A549 (cell line): ENCODE data around the gene KLHL29. TPM values are rescaled to one million over a fixed set of nuclear protein-coding genes. Genes with fewer than 3 reads are reported as not detected.

ENCODE experiments used
- ATAC-seq, 2 experiments: fragments of 200-7000 bp in 1 of 2; fragments of >200 bp in 1 of 2; cut with Nextera tagmentation in 1 of 2; cut with Tn5 transposase in 1 of 2; 3 replicates each; pipeline versions ENCODE4 v1.8.0 to v1.9.1; 2018 to 2020; ENCODE audit warnings: mild to moderate bottlenecking in 1 of 2, moderate library complexity in 1 of 2
- CTCF ChIA-PET: fragments of 300-600 bp; sonication (Branson Sonifier 250); formaldehyde crosslinking; extraction: SDS; loops from one replicate; lab custom pipeline; 2021; ENCODE audit warnings: antibody characterized with exemption, inconsistent platforms; lab: Yijun Ruan, JAX
- POLR2A ChIA-PET: fragments of 350-600 bp; formaldehyde crosslinking; extraction: SDS; loops from one replicate; lab custom pipeline; 2021; ENCODE audit warnings: antibody characterized with exemption, inconsistent platforms; lab: Yijun Ruan, JAX
- DNase-seq, 2 experiments: peaks; one replicate each; pipeline versions ENCODE4 v3.0.0 to v3.0.0-alpha.2; 2011 to 2016; ENCODE audit warnings: low read depth in 1 of 2, low spot score in 1 of 2
- FAIRE-seq: peaks from 2 replicates; lab custom pipeline; 2011; peaks lifted over from hg19 to GRCh38; lab: Jason Lieb, UNC
- H3K27ac ChIP-seq, 2 experiments: fragments of >200 bp; sonication (Bioruptor Twin); formaldehyde crosslinking; 3 replicates each; pipeline ENCODE4 v1.5.1; 2016 to 2017
- H3K4me1 ChIP-seq: fragments of >200 bp; sonication (Bioruptor Twin); formaldehyde crosslinking; 3 replicates; pipeline ENCODE4 v1.6.1; 2016
- H3K4me2 ChIP-seq: fragments of >200 bp; sonication (Bioruptor Twin); formaldehyde crosslinking; 3 replicates; pipeline ENCODE4 v1.6.1; 2016
- H3K4me3 ChIP-seq: fragments of >200 bp; sonication (Bioruptor Twin); formaldehyde crosslinking; 3 replicates; pipeline ENCODE4 v1.5.1; 2016
- H3K9me3 ChIP-seq: fragments of >200 bp; sonication (Bioruptor Twin); formaldehyde crosslinking; 3 replicates; pipeline ENCODE4 v1.6.1; 2016
- BHLHE40 ChIP-seq: IDR thresholded peaks from 2 replicates; pipeline ENCODE4 v1.6.1; 2012; ENCODE audit warnings: low read depth, low read length, inconsistent platforms
- CBX2 ChIP-seq: fragments of 200-600 bp; sonication (generic); IDR thresholded peaks from 2 replicates; pipeline ENCODE4 v1.6.1; 2016; ENCODE audit warnings: low read depth, mild to moderate bottlenecking, borderline replicate concordance
- CHD4 ChIP-seq: fragments of 200-600 bp; sonication (generic); IDR thresholded peaks from 2 replicates; pipeline ENCODE4 v1.6.1; 2016; ENCODE audit warnings: antibody characterized with exemption, mild to moderate bottlenecking, borderline replicate concordance
- EHF ChIP-seq: fragments of 250-450 bp; sonication (Bioruptor Pico); IDR thresholded peaks from 2 replicates; pipeline ENCODE4 v1.5.0; 2020; ENCODE audit warnings: mild to moderate bottlenecking
- EP300 ChIP-seq, 2 experiments: fragments of >200 bp; sonication (Bioruptor Twin); formaldehyde crosslinking; IDR thresholded peaks; 2 replicates in 1 of 2; 3 replicates in 1 of 2; pipeline ENCODE4 v1.6.1; 2016 to 2017
- HOXB13 ChIP-seq: fragments of 250-450 bp; sonication (Bioruptor Pico); IDR thresholded peaks from 2 replicates; pipeline ENCODE4 v1.5.0; 2020; ENCODE audit warnings: low read depth, mild to moderate bottlenecking, moderate library complexity
- JUNB ChIP-seq: fragments of >200 bp; sonication (Bioruptor Twin); formaldehyde crosslinking; IDR thresholded peaks from 2 replicates; pipeline ENCODE4 v1.6.1; 2016
- MAZ ChIP-seq: fragments of 150-350 bp; IDR thresholded peaks from 2 replicates; pipeline ENCODE4 v1.6.1; 2014; ENCODE audit warnings: antibody characterized with exemption, low read depth, low read length, borderline replicate concordance
- MYC ChIP-seq: IDR thresholded peaks from 2 replicates; pipeline ENCODE4 v1.6.1; 2012; ENCODE audit warnings: mild to moderate bottlenecking, inconsistent platforms, low read length, improper control_type of control experiment, borderline replicate concordance
- NFE2L2 ChIP-seq: fragments of 150-350 bp; conservative IDR thresholded peaks from 2 replicates; pipeline ENCODE4 v1.6.1; 2014; ENCODE audit warnings: low read length
- NPAS2 ChIP-seq: fragments of 250-450 bp; sonication (Bioruptor Pico); IDR thresholded peaks from 2 replicates; pipeline ENCODE4 v1.8.0; 2022; ENCODE audit warnings: mild to moderate bottlenecking, moderate library complexity, borderline replicate concordance
- RAD21 ChIP-seq, 2 experiments: fragments of >200 bp in 1 of 2; sonication (Bioruptor Twin) in 1 of 2; formaldehyde crosslinking in 1 of 2; IDR thresholded peaks in 1 of 2; conservative IDR thresholded peaks in 1 of 2; 2 replicates in 1 of 2; 3 replicates in 1 of 2; pipeline ENCODE4 v1.6.1; 2012 to 2018; ENCODE audit warnings: inconsistent platforms in 1 of 2
- RCOR1 ChIP-seq: fragments of 150-350 bp; IDR thresholded peaks from 2 replicates; pipeline ENCODE4 v1.6.1; 2014; ENCODE audit warnings: antibody characterized with exemption, low read length, low read depth
- REST ChIP-seq: fragments of 200-600 bp; sonication (generic); IDR thresholded peaks from 2 replicates; pipeline ENCODE4 v1.6.1; 2016; ENCODE audit warnings: antibody characterized with exemption, mild to moderate bottlenecking, moderate library complexity
- RNF2 ChIP-seq: fragments of 200-600 bp; sonication (generic); IDR thresholded peaks from 2 replicates; pipeline ENCODE4 v1.6.1; 2016; ENCODE audit warnings: low read depth, mild to moderate bottlenecking, antibody characterized with exemption, moderate library complexity, borderline replicate concordance
- TP53 ChIP-seq: fragments of 250-450 bp; sonication (Bioruptor Pico); IDR thresholded peaks from 2 replicates; pipeline ENCODE4 v1.5.0; 2021; ENCODE audit warnings: mild to moderate bottlenecking, moderate library complexity
- ZNF302 ChIP-seq: fragments of 250-450 bp; sonication (Bioruptor Pico); IDR thresholded peaks from 2 replicates; pipeline ENCODE4 v1.9.0; 2021; ENCODE audit warnings: inconsistent platforms, mild to moderate bottlenecking, moderate library complexity
- WGBS: methylation state at CpG from one replicate; pipeline ENCODE4 v1.1.6; 2017; ENCODE audit errors: missing lambda C conversion rate; 5-methylcytosine and 5-hydroxymethylcytosine counted together
- polyA plus RNA-seq, 4 experiments: library from polyadenylated mRNA; depleted of rRNA in 3 of 4; stranded (reverse); fragments of >200 nt; fragmentation: RNase III in 1 of 4; extraction: RNeasy Plus Mini Kit Qiagen cat#74134 plus additional on column Dnase treatment in 1 of 4; gene quantifications; 2 replicates in 3 of 4; 3 replicates in 1 of 4; pipeline ENCODE4 v1.2.3, GENCODE V29; 2011 to 2017
- TF ChIP-seq, protein P1 (sequence below): fragments of 450-650 bp; IDR thresholded peaks from 2 replicates; pipeline ENCODE4 v1.6.1; 2014; ENCODE audit warnings: antibody characterized with exemption
- TF ChIP-seq, protein P2 (sequence below): fragments of 150-350 bp; IDR thresholded peaks from 2 replicates; pipeline ENCODE4 v1.6.1; 2014; ENCODE audit warnings: low read depth, mild to moderate bottlenecking, low read length

The KLHL29 gene
- polyA plus RNA-seq, 2 of the 4 experiments (the other 2 are of a cell fraction): 1.3 to 2.5 TPM

GRCh38 chr2:23709311-23709710 lies 324.3 kb downstream of the KLHL29 start (continued):
- TF ChIP-seq REST (no peak), EHF (no peak), HOXB13 (no peak)
- TF ChIP-seq, protein P1, sequence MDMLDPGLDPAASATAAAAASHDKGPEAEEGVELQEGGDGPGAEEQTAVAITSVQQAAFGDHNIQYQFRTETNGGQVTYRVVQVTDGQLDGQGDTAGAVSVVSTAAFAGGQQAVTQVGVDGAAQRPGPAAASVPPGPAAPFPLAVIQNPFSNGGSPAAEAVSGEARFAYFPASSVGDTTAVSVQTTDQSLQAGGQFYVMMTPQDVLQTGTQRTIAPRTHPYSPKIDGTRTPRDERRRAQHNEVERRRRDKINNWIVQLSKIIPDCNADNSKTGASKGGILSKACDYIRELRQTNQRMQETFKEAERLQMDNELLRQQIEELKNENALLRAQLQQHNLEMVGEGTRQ: no peak

DNA sequence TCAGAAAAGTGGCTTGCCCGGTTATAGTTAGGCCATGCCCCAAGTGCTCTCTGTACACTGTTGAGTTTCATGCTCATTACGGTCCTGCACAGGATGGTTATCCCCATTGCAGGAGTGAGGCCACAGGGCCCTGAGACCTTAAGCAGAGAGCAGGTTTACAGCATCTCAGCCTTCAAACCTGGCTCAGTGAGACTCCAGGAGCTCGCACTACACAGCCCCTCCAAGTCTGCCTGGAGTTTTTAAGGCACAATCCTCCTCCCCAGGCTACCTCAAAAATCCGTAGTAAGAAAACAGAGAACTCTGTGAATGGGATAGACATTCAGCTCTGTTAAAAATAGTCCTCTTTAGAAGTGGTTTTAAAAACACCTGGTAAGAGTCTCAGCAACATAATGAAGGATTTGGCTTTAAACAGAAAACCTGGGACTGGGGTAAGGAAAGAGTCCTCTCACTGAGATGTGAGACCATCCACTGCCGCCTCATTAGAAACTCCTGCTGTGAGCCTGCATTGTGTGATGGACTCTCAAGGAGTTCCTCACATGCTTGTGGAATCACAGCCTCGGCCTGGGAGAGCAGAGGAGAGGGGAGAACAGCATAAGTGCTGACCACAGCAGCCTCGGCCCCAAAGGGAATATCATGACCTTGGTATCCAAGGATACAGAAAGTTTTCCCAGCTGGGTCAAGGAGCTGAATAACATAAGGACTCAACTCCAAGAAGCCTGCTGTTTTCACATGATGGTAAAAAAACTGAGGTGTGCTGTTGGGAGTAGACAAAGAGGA lies 327.2 kb downstream of the KLHL29 start:
- Histone ChIP-seq H3K27ac (no peak overlapping the region), H3K4me2 (no peak overlapping the region), H3K4me1 (no peaks in the 10 kb centered on the region), H3K4me3 (no peak overlapping the region), H3K9me3 (no peaks in the 10 kb centered on the region)
- ChIA-PET POLR2A (no interaction called here), CTCF (no interaction called here)
- TF ChIP-seq, protein P2, sequence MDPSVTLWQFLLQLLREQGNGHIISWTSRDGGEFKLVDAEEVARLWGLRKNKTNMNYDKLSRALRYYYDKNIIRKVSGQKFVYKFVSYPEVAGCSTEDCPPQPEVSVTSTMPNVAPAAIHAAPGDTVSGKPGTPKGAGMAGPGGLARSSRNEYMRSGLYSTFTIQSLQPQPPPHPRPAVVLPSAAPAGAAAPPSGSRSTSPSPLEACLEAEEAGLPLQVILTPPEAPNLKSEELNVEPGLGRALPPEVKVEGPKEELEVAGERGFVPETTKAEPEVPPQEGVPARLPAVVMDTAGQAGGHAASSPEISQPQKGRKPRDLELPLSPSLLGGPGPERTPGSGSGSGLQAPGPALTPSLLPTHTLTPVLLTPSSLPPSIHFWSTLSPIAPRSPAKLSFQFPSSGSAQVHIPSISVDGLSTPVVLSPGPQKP: no peak
- TF ChIP-seq NPAS2 (CRISPR knock-in tag): no peak
- TF ChIP-seq RCOR1: no peak
- no peak for TF ChIP-seq EP300 (IDR thresholded peaks at IDR 0.05)
- peak; percentile 21 to 39; a peak in 4 of 6 replicates for ATAC-seq
- no peak for DNase-seq
- FAIRE-seq: no peak
- 73% methylated on average over 7 of the region's 7 CpGs for WGBS

DNA sequence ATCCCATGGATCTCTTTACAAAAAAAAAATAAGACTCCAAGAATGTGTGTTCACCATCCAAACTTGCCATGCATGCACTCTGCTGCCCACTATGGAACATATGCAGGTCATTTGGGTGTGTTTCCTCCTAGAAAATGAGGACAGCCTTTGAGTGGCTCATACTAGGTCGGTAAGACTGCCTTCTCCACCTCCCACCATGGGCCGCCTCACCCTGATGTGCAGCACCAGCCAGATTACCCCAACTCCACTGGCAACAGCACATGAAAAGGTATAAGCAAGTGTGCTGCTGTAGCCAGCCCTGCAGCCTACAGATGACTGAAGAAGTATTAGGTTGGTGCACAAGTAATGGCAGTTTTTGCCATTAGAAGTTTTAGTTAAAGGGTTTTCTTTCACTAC lies 327.8 kb downstream of the KLHL29 start:
- Histone ChIP-seq H3K4me3 (no peak overlapping the region), H3K4me1 (no peaks in the 10 kb centered on the region), H3K9me3 (no peaks in the 10 kb centered on the region), H3K4me2 (no peak overlapping the region), H3K27ac (no peak overlapping the region)
- WGBS: 75% methylated on average over 2 of the region's 2 CpGs
- ChIA-PET CTCF (no interaction called here), POLR2A (no interaction called here)
- peak; percentile 38 to 52; a peak in 5 of 6 replicates for ATAC-seq
- no peak for DNase-seq
- FAIRE-seq: no peak
- TF ChIP-seq CHD4: no peak
- TF ChIP-seq BHLHE40: no peak
- no peak for TF ChIP-seq MYC
- TF ChIP-seq CBX2: no peak
- TF ChIP-seq ZNF302 (CRISPR knock-in tag): no peak
- TF ChIP-seq, protein P1: no peak
- TF ChIP-seq JUNB: no peak
- TF ChIP-seq TP53 (CRISPR knock-in tag): no peak
- no peak for TF ChIP-seq NFE2L2
- TF ChIP-seq, protein P2: no peak
- TF ChIP-seq MAZ: no peak
- TF ChIP-seq RAD21 (conservative IDR thresholded peaks at IDR 0.05 in 1 of 2, IDR thresholded peaks at IDR 0.05 in 1 of 2): no peak
- TF ChIP-seq RNF2: no peak
- no peak for TF ChIP-seq RCOR1
- no peak for TF ChIP-seq REST
